ENCODE data around the gene TNS1. TPM values are rescaled to one million over a fixed set of nuclear protein-coding genes. Genes with fewer than 3 reads are reported as not detected.

The TNS1 gene
- total RNA-seq, 1 donor from 2014 or later, result 0.13 TPM

DNA sequence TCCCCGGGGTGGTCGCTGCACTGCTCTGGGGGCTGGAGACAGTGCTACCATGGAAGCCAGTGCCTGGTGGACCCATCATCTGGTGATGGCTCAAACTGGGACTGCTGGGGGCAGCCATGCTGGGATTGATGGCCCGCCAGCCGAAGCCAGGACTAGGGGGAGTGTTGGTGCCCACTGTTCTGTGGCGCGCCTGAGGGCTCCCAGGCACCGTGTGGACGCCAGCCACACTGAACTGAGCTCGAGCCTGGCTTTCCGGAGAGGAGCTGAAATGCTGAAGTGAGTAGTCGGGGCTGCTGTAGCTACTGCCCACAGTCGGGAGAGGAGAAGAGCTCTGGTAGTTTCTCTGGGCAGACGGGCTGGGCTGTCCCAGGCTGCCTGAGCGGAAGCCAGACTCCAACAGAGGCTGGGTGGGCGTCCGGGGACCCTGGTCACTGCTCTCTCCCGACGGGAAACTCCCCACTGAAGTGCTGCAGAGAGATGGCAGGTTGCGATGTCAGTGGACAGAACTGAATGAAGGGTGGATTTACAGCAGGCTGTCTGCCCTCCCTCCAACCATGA lies 184.4 kb downstream of the TNS1 start:
- H3K27me3 Mint-ChIP-seq, result no peaks in the 10 kb centered on the region
- TF ChIP-seq, protein P1, sequence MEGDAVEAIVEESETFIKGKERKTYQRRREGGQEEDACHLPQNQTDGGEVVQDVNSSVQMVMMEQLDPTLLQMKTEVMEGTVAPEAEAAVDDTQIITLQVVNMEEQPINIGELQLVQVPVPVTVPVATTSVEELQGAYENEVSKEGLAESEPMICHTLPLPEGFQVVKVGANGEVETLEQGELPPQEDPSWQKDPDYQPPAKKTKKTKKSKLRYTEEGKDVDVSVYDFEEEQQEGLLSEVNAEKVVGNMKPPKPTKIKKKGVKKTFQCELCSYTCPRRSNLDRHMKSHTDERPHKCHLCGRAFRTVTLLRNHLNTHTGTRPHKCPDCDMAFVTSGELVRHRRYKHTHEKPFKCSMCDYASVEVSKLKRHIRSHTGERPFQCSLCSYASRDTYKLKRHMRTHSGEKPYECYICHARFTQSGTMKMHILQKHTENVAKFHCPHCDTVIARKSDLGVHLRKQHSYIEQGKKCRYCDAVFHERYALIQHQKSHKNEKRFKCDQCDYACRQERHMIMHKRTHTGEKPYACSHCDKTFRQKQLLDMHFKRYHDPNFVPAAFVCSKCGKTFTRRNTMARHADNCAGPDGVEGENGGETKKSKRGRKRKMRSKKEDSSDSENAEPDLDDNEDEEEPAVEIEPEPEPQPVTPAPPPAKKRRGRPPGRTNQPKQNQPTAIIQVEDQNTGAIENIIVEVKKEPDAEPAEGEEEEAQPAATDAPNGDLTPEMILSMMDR (IDR thresholded peaks at IDR 0.05), result no peak
- no peak for ATAC-seq (ENCODE audit: low read depth)

DNA sequence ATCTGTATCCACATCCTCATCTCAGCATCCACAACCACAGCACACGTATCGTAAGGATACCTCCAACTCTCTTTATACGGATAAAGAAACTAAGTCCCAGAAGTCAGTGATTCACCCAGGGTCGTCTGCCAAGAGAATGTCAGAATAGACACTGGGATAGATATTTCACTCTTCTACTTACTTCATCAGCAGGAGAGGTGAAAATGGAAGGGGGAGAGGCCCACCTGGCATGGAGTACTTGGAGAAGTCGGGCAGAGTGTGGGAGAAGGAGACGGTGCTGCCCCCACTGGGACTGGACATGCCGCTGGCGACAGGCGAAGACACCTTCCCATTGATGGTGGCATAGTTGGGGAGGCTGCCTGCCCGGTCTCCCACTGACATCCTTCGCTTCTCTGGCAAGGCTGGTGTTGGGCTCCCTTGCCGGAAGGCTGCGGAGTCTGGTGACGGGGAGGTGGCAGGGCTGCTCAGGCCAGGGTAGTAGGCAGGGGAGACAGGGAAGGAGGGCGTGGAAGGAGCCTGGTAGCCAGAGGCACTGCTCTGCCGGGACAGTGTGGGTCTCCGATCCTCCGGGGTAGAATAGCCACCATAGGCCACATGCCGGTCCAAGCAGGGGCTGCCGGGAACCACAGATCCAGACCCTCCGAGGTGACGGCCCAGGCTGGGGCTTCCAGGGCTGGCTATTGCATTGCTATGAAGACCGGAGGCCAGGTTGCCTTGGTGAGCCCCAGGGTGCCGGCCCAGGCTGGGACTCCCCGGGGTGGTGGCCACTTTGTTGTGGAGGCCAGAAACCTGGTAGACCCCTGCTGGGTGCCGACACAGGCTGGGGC lies 185.1 kb downstream of the TNS1 start:
- Mint-ChIP-seq H3K36me3 (ENCODE audit: low read depth) (no peaks in the 10 kb centered on the region), H3K27me3 (no peaks in the 10 kb centered on the region), H3K4me3 (no peak overlapping the region), H3K4me1 (no peaks in the 10 kb centered on the region), H3K9me3 (no peaks in the 10 kb centered on the region), H3K27ac (no peak overlapping the region)
- intact Hi-C loops (cut with micrococcal nuclease), result no loop called here
- ChIA-PET CTCF (no interaction called here), POLR2A (no interaction called here)
- TF ChIP-seq, protein P1 (IDR thresholded peaks at IDR 0.05), result no peak
- no peak for ATAC-seq (ENCODE audit: low read depth)
- no peak for DNase-seq

More for the DNA sequence above, 184.4 kb downstream of the TNS1 start:
- H3K27ac Mint-ChIP-seq, result no peak overlapping the region
- ChIA-PET POLR2A (no interaction called here), CTCF (interaction anchor here (1.5 kb wide), 1 partner anchor 68 kb away, joined by 3 read pairs; no protein-coding TSS in a partner anchor)
- H3K9me3 Mint-ChIP-seq, result no peaks in the 10 kb centered on the region
- no peaks in the 10 kb centered on the region for H3K36me3 Mint-ChIP-seq (ENCODE audit: low read depth)
- H3K4me1 Mint-ChIP-seq, result no peaks in the 10 kb centered on the region
- H3K4me3 Mint-ChIP-seq, result no peak overlapping the region
- DNase-seq, result no peak
- intact Hi-C loops (cut with micrococcal nuclease), result no loop called here

DNA sequence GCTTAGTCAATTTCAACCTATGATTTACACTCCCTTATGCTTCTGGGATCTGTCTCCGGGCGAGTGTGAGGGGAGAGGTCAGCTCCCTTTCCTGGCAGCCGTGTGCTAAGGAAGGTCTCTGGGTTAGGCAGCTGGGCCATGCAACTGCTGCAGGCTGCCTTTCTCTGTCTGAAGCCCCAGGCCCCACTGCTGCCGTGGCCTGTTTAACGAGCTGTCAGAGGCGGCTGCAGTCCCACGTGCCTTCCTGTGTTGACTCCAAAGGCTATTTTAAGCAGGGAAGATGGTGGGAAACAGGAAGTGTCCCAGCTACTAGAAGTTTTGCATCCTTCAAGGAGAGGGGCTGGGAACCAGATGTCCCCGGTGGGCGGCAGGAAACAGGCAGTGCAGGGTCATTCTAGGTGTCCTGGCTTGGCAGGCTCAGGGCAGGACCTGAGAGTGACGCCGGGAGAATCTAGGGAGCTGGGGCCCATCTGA lies 186.4 kb downstream of the TNS1 start:
- ATAC-seq (ENCODE audit: low read depth), result no peak
- intact Hi-C loops (cut with micrococcal nuclease), result no loop called here
- POLR2A ChIA-PET, result no interaction called here

DNA sequence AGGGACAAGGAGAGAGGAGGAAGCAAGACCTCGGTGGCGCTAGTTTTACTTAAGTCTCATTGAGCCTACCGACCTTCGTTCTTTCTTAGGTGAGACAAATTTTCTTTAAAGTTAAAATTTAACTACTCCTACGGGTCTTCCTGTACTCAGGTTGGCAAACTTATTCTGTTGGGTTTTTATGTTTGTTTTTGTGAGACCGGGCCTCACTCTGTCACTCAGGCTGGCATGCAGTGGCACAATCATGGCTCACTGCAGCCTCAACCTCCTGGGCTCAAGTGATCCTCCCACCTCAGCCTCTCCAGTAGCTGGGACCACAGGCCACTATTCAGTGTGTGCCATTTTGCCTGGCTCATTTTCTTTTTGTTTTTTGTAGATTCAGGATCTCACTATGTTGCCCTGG lies 189.0 kb downstream of the TNS1 start:
- DNase-seq (no peak), ATAC-seq (ENCODE audit: low read depth) (no peak)
- ChIA-PET CTCF (no interaction called here), POLR2A (no interaction called here)
- Mint-ChIP-seq H3K4me3 (no peak overlapping the region), H3K36me3 (ENCODE audit: low read depth) (no peaks in the 10 kb centered on the region), H3K27ac (no peak overlapping the region), H3K4me1 (no peaks in the 10 kb centered on the region), H3K9me3 (no peaks in the 10 kb centered on the region), H3K27me3 (no peaks in the 10 kb centered on the region)
- TF ChIP-seq, protein P1 (IDR thresholded peaks at IDR 0.05), result no peak
- intact Hi-C loops (cut with micrococcal nuclease), result no loop called here

More for the DNA sequence above, 186.4 kb downstream of the TNS1 start:
- Mint-ChIP-seq H3K36me3 (ENCODE audit: low read depth) (no peaks in the 10 kb centered on the region), H3K27me3 (no peaks in the 10 kb centered on the region), H3K4me3 (no peak overlapping the region), H3K27ac (no peak overlapping the region), H3K4me1 (no peaks in the 10 kb centered on the region), H3K9me3 (no peaks in the 10 kb centered on the region)
- DNase-seq, result no peak
- TF ChIP-seq, protein P1 (IDR thresholded peaks at IDR 0.05), result no peak
- CTCF ChIA-PET, result interaction anchor here (0.9 to 1.4 kb wide), 2 partner anchors 31 kb away, joined by 3 to 4 read pairs; no protein-coding TSS in a partner anchor

DNA sequence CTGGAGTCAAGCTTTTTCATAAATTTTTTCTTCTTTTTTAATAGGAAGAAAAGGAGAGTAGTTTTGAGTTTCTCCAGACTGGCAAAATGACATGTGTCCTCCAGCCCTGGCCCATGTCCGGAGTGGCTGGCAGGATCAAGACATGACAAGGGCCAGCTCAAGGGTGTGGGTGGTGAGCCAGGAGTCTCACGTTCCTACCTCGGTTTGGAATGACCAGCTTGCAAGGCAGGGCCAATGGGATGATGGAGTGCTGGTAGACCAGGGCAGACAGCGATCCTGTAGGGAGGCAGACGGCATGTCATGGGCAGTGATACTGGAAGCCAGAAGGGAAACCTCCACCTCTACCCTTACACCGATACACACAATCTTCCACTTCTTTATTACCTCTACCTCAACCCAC lies 190.6 kb downstream of the TNS1 start:
- no peaks in the 10 kb centered on the region for H3K27me3 Mint-ChIP-seq
- intact Hi-C loops (cut with micrococcal nuclease), result no loop called here
- DNase-seq, result no peak
- no peaks in the 10 kb centered on the region for H3K4me1 Mint-ChIP-seq
- CTCF ChIA-PET, result interaction anchor here (1.4 kb wide), 1 partner anchor 26 kb away, joined by 4 read pairs; no protein-coding TSS in a partner anchor
- H3K4me3 Mint-ChIP-seq, result no peak overlapping the region
- no peak overlapping the region for H3K27ac Mint-ChIP-seq
- H3K9me3 Mint-ChIP-seq, result no peaks in the 10 kb centered on the region
- H3K36me3 Mint-ChIP-seq (ENCODE audit: low read depth), result no peaks in the 10 kb centered on the region
- no peak for ATAC-seq (ENCODE audit: low read depth)
- TF ChIP-seq, protein P1 (IDR thresholded peaks at IDR 0.05), result no peak
- POLR2A ChIA-PET, result no interaction called here

Data from activated B cell treated with CpG ODN at 0.5 μM for 24 hours (primary cell).